CD8-positive, alpha-beta memory T cell (primary cell): ENCODE results near the gene EPB41L4B. TPM values are rescaled to one million over a fixed set of nuclear protein-coding genes. Genes with fewer than 3 reads are reported as not detected.

Experiments
- CTCF ChIA-PET: fragments of 350-600 bp; sonication (Branson Sonifier 250); formaldehyde crosslinking; loops from one replicate; lab custom pipeline; 2021; ENCODE audit warnings: antibody characterized with exemption; lab: Charles Lee
- POLR2A ChIA-PET: fragments of 350-600 bp; sonication (Branson Sonifier 250); formaldehyde crosslinking; loops from one replicate; lab custom pipeline; 2021; ENCODE audit warnings: antibody characterized with exemption; lab: Charles Lee
- DNase-seq, 5 donors: peaks; one replicate each; pipeline versions ENCODE4 v3.0.0 to v3.0.0-alpha.2; 2020 to 2022; ENCODE audit warnings: mixed read lengths in 1 of 5
- H3K27ac ChIP-seq: one replicate; pipeline ENCODE4 v1.7.0; 2013; ENCODE audit warnings: low read depth, mild to moderate bottlenecking, low read length, moderate library complexity
- H3K27me3 ChIP-seq: 2 replicates; pipeline ENCODE4 v1.7.0; 2013; ENCODE audit warnings: low read length, mild to moderate bottlenecking; ENCODE audit not compliant: insufficient read depth, poor library complexity, severe bottlenecking
- H3K36me3 ChIP-seq: 2 replicates; pipeline ENCODE4 v1.7.0; 2013; ENCODE audit warnings: mild to moderate bottlenecking, low read length, moderate library complexity; ENCODE audit not compliant: insufficient read depth
- H3K4me1 ChIP-seq: 2 replicates; pipeline ENCODE4 v1.7.0; 2013; ENCODE audit warnings: mild to moderate bottlenecking, low read length, moderate library complexity; ENCODE audit not compliant: insufficient read depth
- H3K4me3 ChIP-seq: 2 replicates; pipeline ENCODE4 v1.7.0; 2013; ENCODE audit warnings: mild to moderate bottlenecking, low read length
- H3K9me3 ChIP-seq: 2 replicates; pipeline ENCODE4 v1.7.0; 2013; ENCODE audit warnings: mild to moderate bottlenecking, low read length
- H3K27ac Mint-ChIP-seq, 8 donors: one replicate each; pipeline ENCODE4 v1.8.0; 2020 to 2021; ENCODE audit warnings: mixed read lengths in 8 of 8, mild to moderate bottlenecking in 6 of 8, inconsistent platforms in 3 of 8, moderate library complexity in 3 of 8
- H3K27me3 Mint-ChIP-seq, 2 donors: one replicate each; pipeline ENCODE4 v1.8.0; 2020 to 2021; ENCODE audit warnings: mixed read lengths in 2 of 2, mild to moderate bottlenecking in 1 of 2, moderate library complexity in 1 of 2
- H3K36me3 Mint-ChIP-seq, 3 donors: one replicate each; pipeline ENCODE4 v1.8.0; 2020 to 2021; ENCODE audit warnings: mixed read lengths in 3 of 3, inconsistent platforms in 1 of 3, mild to moderate bottlenecking in 1 of 3
- H3K4me1 Mint-ChIP-seq, 3 donors: one replicate each; pipeline ENCODE4 v1.8.0; 2020 to 2021; ENCODE audit warnings: mixed read lengths in 3 of 3, inconsistent platforms in 1 of 3, mild to moderate bottlenecking in 1 of 3
- H3K4me3 Mint-ChIP-seq, 7 donors: one replicate each; pipeline ENCODE4 v1.8.0; 2020 to 2021; ENCODE audit warnings: mixed read lengths in 7 of 7, mild to moderate bottlenecking in 6 of 7, moderate library complexity in 4 of 7, inconsistent platforms in 2 of 7
- H3K9me3 Mint-ChIP-seq, 5 donors: one replicate each; pipeline ENCODE4 v1.8.0; 2020 to 2022; ENCODE audit warnings: mixed read lengths in 5 of 5, mild to moderate bottlenecking in 3 of 5, moderate library complexity in 2 of 5, inconsistent platforms in 1 of 5
- polyA plus RNA-seq: library from polyadenylated mRNA; unstranded; fragments of 300-500 nt; fragmentation: Illumina TruSeq; gene quantifications from one replicate; pipeline ENCODE4 v1.2.3, GENCODE V29; 2021
- total RNA-seq, 2 experiments: library from RNA; stranded (reverse); gene quantifications; one replicate each; pipeline ENCODE4 v1.2.3, GENCODE V29; 2021

Gene EPB41L4B
- total and polyA plus RNA-seq, 3 experiments from 2014 or later, result 0.35 to 0.44 TPM; not detected in 1

- Mint-ChIP-seq H3K9me3 (peaks cover 0 to 3% (median 0%) of the 10 kb centered on the region in 5 donors), H3K36me3 (no peaks in the 10 kb centered on the region), H3K27ac (no peak overlapping the region), H3K4me3 (no peak overlapping the region), H3K27me3 (peaks cover 0 to 4% of the 10 kb centered on the region in 2 donors), H3K4me1 (no peaks in the 10 kb centered on the region)
- DNase-seq, result no peak
- Histone ChIP-seq H3K27me3 (no peaks in the 10 kb centered on the region), H3K27ac (no peak overlapping the region), H3K4me3 (no peak overlapping the region), H3K36me3 (no peaks in the 10 kb centered on the region), H3K9me3 (no peaks in the 10 kb centered on the region), H3K4me1 (no peaks in the 10 kb centered on the region)
- ChIA-PET POLR2A (no interaction called here), CTCF (no interaction called here)
Observed at GRCh38 chr9:109258481-109259302, 62.2 kb downstream of the EPB41L4B start.

DNA sequence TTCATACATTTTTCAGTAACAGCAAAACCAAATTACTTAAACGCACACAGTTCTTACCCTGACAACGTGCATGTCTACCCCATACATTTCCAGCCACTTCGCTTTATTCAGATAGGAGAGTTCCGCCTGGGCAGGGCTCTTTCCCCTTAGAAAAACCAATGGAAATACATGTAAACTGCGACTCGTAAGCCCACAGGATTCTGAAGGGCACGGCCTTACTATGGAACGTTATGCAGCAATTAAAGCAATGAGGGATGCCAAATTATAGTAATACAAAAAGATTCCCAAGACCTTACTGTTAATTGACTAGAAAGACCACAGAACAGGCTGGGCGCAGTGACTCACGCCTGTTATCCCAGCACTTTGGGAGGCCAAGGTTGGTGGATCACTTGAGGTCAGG lies 64.5 kb downstream of the EPB41L4B start:
- Mint-ChIP-seq H3K4me1 (no peaks in the 10 kb centered on the region), H3K9me3 (no peaks in the 10 kb centered on the region), H3K4me3 (no peak overlapping the region), H3K36me3 (no peaks in the 10 kb centered on the region), H3K27ac (no peak overlapping the region), H3K27me3 (peaks cover 0 to 7% of the 10 kb centered on the region in 2 donors)
- no peaks in the 10 kb centered on the region for H3K4me1 ChIP-seq
- H3K36me3 ChIP-seq, result no peaks in the 10 kb centered on the region
- ChIA-PET POLR2A (no interaction called here), CTCF (no interaction called here)
- H3K27ac ChIP-seq, result no peak overlapping the region
- no peak overlapping the region for H3K4me3 ChIP-seq
- H3K27me3 ChIP-seq, result no peaks in the 10 kb centered on the region
- no peaks in the 10 kb centered on the region for H3K9me3 ChIP-seq
- no peak for DNase-seq

- no peaks in the 10 kb centered on the region for H3K4me1 Mint-ChIP-seq
- CTCF ChIA-PET, result no interaction called here
- H3K36me3 ChIP-seq, result no peaks in the 10 kb centered on the region
Observed at GRCh38 chr9:109255394-109255793, 65.5 kb downstream of the EPB41L4B start.

DNA sequence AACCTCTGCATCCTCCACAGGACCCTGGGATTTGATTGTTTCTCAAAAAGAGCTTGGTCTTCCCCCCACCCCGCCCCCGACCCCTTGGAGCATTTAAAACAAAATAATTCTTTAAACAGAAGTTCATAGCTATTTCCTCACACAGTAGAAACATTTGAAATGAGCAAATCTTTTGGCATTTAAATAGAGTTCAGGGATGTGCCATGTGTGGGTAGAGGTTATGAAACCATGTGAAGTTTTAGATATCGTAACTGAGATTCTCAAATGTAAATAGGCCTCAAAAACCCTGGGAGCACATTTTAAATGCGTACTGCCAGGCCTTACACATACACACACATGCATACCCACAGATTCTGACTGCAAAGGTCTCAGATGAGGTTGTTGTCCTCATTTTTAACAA lies 66.5 kb downstream of the EPB41L4B start:
- Mint-ChIP-seq H3K4me3 (no peak overlapping the region), H3K27me3 (peaks cover 0 to 7% of the 10 kb centered on the region in 2 donors), H3K36me3 (no peaks in the 10 kb centered on the region), H3K9me3 (no peaks in the 10 kb centered on the region), H3K27ac (no peak overlapping the region), H3K4me1 (no peaks in the 10 kb centered on the region)
- Histone ChIP-seq H3K4me3 (no peak overlapping the region), H3K4me1 (no peaks in the 10 kb centered on the region), H3K36me3 (no peaks in the 10 kb centered on the region), H3K27me3 (no peaks in the 10 kb centered on the region), H3K27ac (no peak overlapping the region), H3K9me3 (no peaks in the 10 kb centered on the region)
- POLR2A ChIA-PET, result no interaction called here
- no peak for DNase-seq
- CTCF ChIA-PET, result no interaction called here

More at GRCh38 chr9:109255394-109255793, 65.5 kb downstream of the EPB41L4B start:
- H3K4me1 ChIP-seq, result no peaks in the 10 kb centered on the region
- no peaks in the 10 kb centered on the region for H3K27me3 ChIP-seq
- no peak overlapping the region for H3K4me3 ChIP-seq
- H3K9me3 Mint-ChIP-seq, result no peaks in the 10 kb centered on the region
- H3K27ac Mint-ChIP-seq, result no peak overlapping the region
- H3K27ac ChIP-seq, result no peak overlapping the region
- POLR2A ChIA-PET, result no interaction called here
- no peaks in the 10 kb centered on the region for H3K36me3 Mint-ChIP-seq
- H3K27me3 Mint-ChIP-seq, result peaks cover 0 to 7% of the 10 kb centered on the region in 2 donors
- no peak overlapping the region for H3K4me3 Mint-ChIP-seq
- H3K9me3 ChIP-seq, result no peaks in the 10 kb centered on the region
- no peak for DNase-seq

GRCh38 chr9:109253637-109254284 lies 67.1 kb downstream of the EPB41L4B start:
- Mint-ChIP-seq H3K27ac (no peak overlapping the region), H3K4me3 (no peak overlapping the region), H3K36me3 (no peaks in the 10 kb centered on the region), H3K27me3 (peaks cover 0 to 7% of the 10 kb centered on the region in 2 donors), H3K9me3 (no peaks in the 10 kb centered on the region), H3K4me1 (no peaks in the 10 kb centered on the region)
- Histone ChIP-seq H3K27me3 (no peaks in the 10 kb centered on the region), H3K36me3 (no peaks in the 10 kb centered on the region), H3K27ac (no peak overlapping the region), H3K4me1 (no peaks in the 10 kb centered on the region), H3K4me3 (no peak overlapping the region), H3K9me3 (no peaks in the 10 kb centered on the region)
- POLR2A ChIA-PET, result no interaction called here
- CTCF ChIA-PET, result no interaction called here
- no peak for DNase-seq

DNA sequence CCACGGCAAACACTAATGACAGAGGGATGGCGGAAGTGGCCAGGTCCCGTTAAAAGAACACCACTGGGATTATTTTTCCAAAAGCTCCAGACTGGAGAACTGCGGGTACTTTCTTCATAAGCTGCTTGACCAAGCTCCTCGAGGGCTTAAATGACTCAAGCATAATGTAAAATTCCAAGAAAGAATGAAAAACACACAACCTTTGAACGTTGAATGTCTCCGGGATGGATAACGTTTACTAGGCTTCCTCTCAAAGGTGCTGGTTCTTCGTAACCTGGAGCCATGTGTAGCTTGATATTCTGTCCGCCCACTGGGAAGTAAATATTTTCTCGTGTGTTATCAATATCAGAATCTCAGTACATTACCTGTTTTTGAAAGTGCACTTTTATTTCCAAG lies 67.6 kb downstream of the EPB41L4B start:
- no peaks in the 10 kb centered on the region for H3K9me3 Mint-ChIP-seq
- DNase-seq, result no peak
- H3K4me1 Mint-ChIP-seq, result no peaks in the 10 kb centered on the region
- peaks cover 0 to 7% of the 10 kb centered on the region in 2 donors for H3K27me3 Mint-ChIP-seq
- H3K36me3 Mint-ChIP-seq, result no peaks in the 10 kb centered on the region
- ChIA-PET CTCF (no interaction called here), POLR2A (no interaction called here)
- H3K27ac Mint-ChIP-seq, result no peak overlapping the region
- Histone ChIP-seq H3K4me1 (no peaks in the 10 kb centered on the region), H3K27me3 (no peaks in the 10 kb centered on the region), H3K4me3 (no peak overlapping the region), H3K36me3 (no peaks in the 10 kb centered on the region), H3K27ac (no peak overlapping the region), H3K9me3 (no peaks in the 10 kb centered on the region)
- no peak overlapping the region for H3K4me3 Mint-ChIP-seq

DNA sequence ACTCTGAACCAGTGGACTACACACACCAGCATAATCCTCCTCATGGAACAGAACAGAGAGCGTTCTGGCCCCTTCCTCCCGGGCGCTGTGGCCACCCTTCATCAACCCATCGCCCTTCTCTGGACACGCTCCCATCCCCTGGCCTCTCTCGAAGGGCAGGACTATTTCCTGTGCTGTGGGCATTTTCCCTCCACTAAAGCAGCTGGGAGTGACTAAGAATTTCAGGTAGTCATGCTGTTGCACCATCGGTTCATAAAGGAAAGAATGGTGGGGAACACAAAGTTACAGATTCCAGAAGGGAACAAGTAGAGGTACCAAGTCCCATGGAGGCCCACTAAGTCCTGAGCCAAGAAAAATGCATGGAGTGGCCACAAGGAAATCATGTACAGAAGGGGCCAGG lies 68.6 kb downstream of the EPB41L4B start:
- H3K36me3 Mint-ChIP-seq, result no peaks in the 10 kb centered on the region
- Histone ChIP-seq H3K9me3 (no peaks in the 10 kb centered on the region), H3K27ac (no peak overlapping the region), H3K27me3 (no peaks in the 10 kb centered on the region), H3K36me3 (no peaks in the 10 kb centered on the region), H3K4me1 (no peaks in the 10 kb centered on the region), H3K4me3 (no peak overlapping the region)
- H3K9me3 Mint-ChIP-seq, result no peaks in the 10 kb centered on the region
- no peak overlapping the region for H3K27ac Mint-ChIP-seq
- H3K27me3 Mint-ChIP-seq, result peaks cover 0 to 6% of the 10 kb centered on the region in 2 donors
- no peak overlapping the region for H3K4me3 Mint-ChIP-seq
- no peaks in the 10 kb centered on the region for H3K4me1 Mint-ChIP-seq
- DNase-seq, result no peak
- ChIA-PET POLR2A (no interaction called here), CTCF (interaction anchor here (1.0 kb wide), 1 partner anchor 12 kb away, joined by 3 read pairs; no protein-coding TSS in a partner anchor)

- Mint-ChIP-seq H3K9me3 (no peaks in the 10 kb centered on the region), H3K27me3 (peaks cover 0 to 3% of the 10 kb centered on the region in 2 donors), H3K36me3 (no peaks in the 10 kb centered on the region), H3K27ac (no peak overlapping the region), H3K4me1 (no peaks in the 10 kb centered on the region), H3K4me3 (no peak overlapping the region)
- Histone ChIP-seq H3K4me3 (no peak overlapping the region), H3K4me1 (no peaks in the 10 kb centered on the region), H3K27me3 (no peaks in the 10 kb centered on the region), H3K36me3 (no peaks in the 10 kb centered on the region), H3K27ac (no peak overlapping the region), H3K9me3 (no peaks in the 10 kb centered on the region)
- ChIA-PET POLR2A (no interaction called here), CTCF (interaction anchor here (1.0 kb wide), 1 partner anchor 11 kb away, joined by 3 read pairs; no protein-coding TSS in a partner anchor)
- no peak for DNase-seq
Observed at GRCh38 chr9:109251776-109252106, 69.1 kb downstream of the EPB41L4B start.
